ENCODE data around the gene PRPF19.

The PRPF19 gene

GRCh38 chr11:60847896-60848295 lies 58.5 kb downstream of the PRPF19 start:
- no peak overlapping the region for H3K23ac ChIP-seq (ENCODE audit: low read length)
- H3K18ac ChIP-seq (ENCODE audit: low read length) = no peak overlapping the region
- no peak overlapping the region for H4K5ac ChIP-seq (ENCODE audit: low read length)
- no peak overlapping the region for H3K27ac ChIP-seq (ENCODE audit: low read depth, low read length)
- H2BK5ac ChIP-seq (ENCODE audit: low read length) = no peak overlapping the region
- H3K56ac ChIP-seq (ENCODE audit: low read length) = no peak overlapping the region
- H2AK5ac ChIP-seq (ENCODE audit: low read length) = no peak overlapping the region
- no peaks in the 10 kb centered on the region for H3K27me3 ChIP-seq (ENCODE audit: insufficient read depth, low read length, poor library complexity)
- WGBS (ENCODE audit: extremely low coverage, insufficient coverage, low lambda C conversion rate) = no CpG with 5 or more reads among the region's 12 CpGs
- H3K4me3 ChIP-seq (ENCODE audit: low read length) = no peak overlapping the region
- peaks cover 21% of the 10 kb centered on the region for H3K79me1 ChIP-seq (ENCODE audit: low read length)
- H2BK120ac ChIP-seq (ENCODE audit: low read depth, low read length) = no peak overlapping the region
- peaks cover 11% of the 10 kb centered on the region for H3K4me1 ChIP-seq (ENCODE audit: control insufficient read depth, low read depth, low read length)
- no peak overlapping the region for H2BK15ac ChIP-seq (replicated peaks; ENCODE audit: low read depth)
- no peak overlapping the region for H3K4me2 ChIP-seq (ENCODE audit: low read length)
- H4K8ac ChIP-seq (ENCODE audit: low read depth, low read length) = no peak overlapping the region
- no peak for DNase-seq
- H3K36me3 ChIP-seq (ENCODE audit: control insufficient read depth, insufficient read depth, low read length) = peaks cover 8% of the 10 kb centered on the region
- H3K79me2 ChIP-seq (ENCODE audit: control insufficient read depth, insufficient read depth, low read length) = peaks cover 31% of the 10 kb centered on the region
- H3K4ac ChIP-seq (ENCODE audit: low read depth, low read length) = no peak overlapping the region
- no peak overlapping the region for H3K9ac ChIP-seq (ENCODE audit: low read length)

- Histone ChIP-seq H3K4me2 (ENCODE audit: low read length) (no peak overlapping the region), H2BK5ac (ENCODE audit: low read length) (no peak overlapping the region), H3K79me1 (ENCODE audit: low read length) (peaks cover 21% of the 10 kb centered on the region), H3K36me3 (ENCODE audit: control insufficient read depth, insufficient read depth, low read length) (peaks cover 8% of the 10 kb centered on the region), H4K8ac (ENCODE audit: low read depth, low read length) (no peak overlapping the region), H2BK15ac (replicated peaks; ENCODE audit: low read depth) (no peak overlapping the region), H3K23ac (ENCODE audit: low read length) (no peak overlapping the region), H3K27ac (ENCODE audit: low read depth, low read length) (no peak overlapping the region), H3K4ac (ENCODE audit: low read depth, low read length) (no peak overlapping the region), H3K18ac (ENCODE audit: low read length) (no peak overlapping the region), H3K4me1 (ENCODE audit: control insufficient read depth, low read depth, low read length) (peaks cover 11% of the 10 kb centered on the region), H3K4me3 (ENCODE audit: low read length) (no peak overlapping the region), H4K5ac (ENCODE audit: low read length) (no peak overlapping the region), H3K79me2 (ENCODE audit: control insufficient read depth, insufficient read depth, low read length) (peaks cover 37% of the 10 kb centered on the region), H3K9ac (ENCODE audit: low read length) (no peak overlapping the region), H2AK5ac (ENCODE audit: low read length) (no peak overlapping the region), H3K56ac (ENCODE audit: low read length) (no peak overlapping the region), H2BK120ac (ENCODE audit: low read depth, low read length) (no peak overlapping the region), H3K27me3 (ENCODE audit: insufficient read depth, low read length, poor library complexity) (no peaks in the 10 kb centered on the region)
- DNase-seq = no peak
- no CpG with 5 or more reads among the region's 13 CpGs for WGBS (ENCODE audit: extremely low coverage, insufficient coverage, low lambda C conversion rate)
Observed at GRCh38 chr11:60847281-60847680, 59.1 kb downstream of the PRPF19 start.

- H3K23ac ChIP-seq (ENCODE audit: low read length) = no peak overlapping the region
- H3K27ac ChIP-seq (ENCODE audit: low read depth, low read length) = no peak overlapping the region
- H4K8ac ChIP-seq (ENCODE audit: low read depth, low read length) = no peak overlapping the region
- H2BK5ac ChIP-seq (ENCODE audit: low read length) = no peak overlapping the region
- H2AK5ac ChIP-seq (ENCODE audit: low read length) = no peak overlapping the region
- H3K18ac ChIP-seq (ENCODE audit: low read length) = no peak overlapping the region
- H3K27me3 ChIP-seq (ENCODE audit: insufficient read depth, low read length, poor library complexity) = no peaks in the 10 kb centered on the region
- no peak overlapping the region for H2BK120ac ChIP-seq (ENCODE audit: low read depth, low read length)
- DNase-seq = no peak
- H3K79me1 ChIP-seq (ENCODE audit: low read length) = peaks cover 23% of the 10 kb centered on the region
- no peak overlapping the region for H3K56ac ChIP-seq (ENCODE audit: low read length)
- no peak overlapping the region for H3K4me2 ChIP-seq (ENCODE audit: low read length)
- no CpG with 5 or more reads among the region's 8 CpGs for WGBS (ENCODE audit: extremely low coverage, insufficient coverage, low lambda C conversion rate)
- H3K4me3 ChIP-seq (ENCODE audit: low read length) = no peak overlapping the region
- peaks cover 39% of the 10 kb centered on the region for H3K79me2 ChIP-seq (ENCODE audit: control insufficient read depth, insufficient read depth, low read length)
- H3K9ac ChIP-seq (ENCODE audit: low read length) = no peak overlapping the region
- H3K36me3 ChIP-seq (ENCODE audit: control insufficient read depth, insufficient read depth, low read length) = peaks cover 2% of the 10 kb centered on the region
- no peak overlapping the region for H2BK15ac ChIP-seq (replicated peaks; ENCODE audit: low read depth)
- H4K5ac ChIP-seq (ENCODE audit: low read length) = no peak overlapping the region
- no peak overlapping the region for H3K4ac ChIP-seq (ENCODE audit: low read depth, low read length)
- H3K4me1 ChIP-seq (ENCODE audit: control insufficient read depth, low read depth, low read length) = peaks cover 11% of the 10 kb centered on the region
Observed at GRCh38 chr11:60845338-60845737, 61.0 kb downstream of the PRPF19 start.

GRCh38 chr11:60844870-60845221 lies 61.5 kb downstream of the PRPF19 start:
- Histone ChIP-seq H2BK5ac (ENCODE audit: low read length) (no peak overlapping the region), H4K8ac (ENCODE audit: low read depth, low read length) (no peak overlapping the region), H3K79me2 (ENCODE audit: control insufficient read depth, insufficient read depth, low read length) (peaks cover 39% of the 10 kb centered on the region), H3K4ac (ENCODE audit: low read depth, low read length) (no peak overlapping the region), H3K4me2 (ENCODE audit: low read length) (peak overlapping the region; percentile 22), H3K56ac (ENCODE audit: low read length) (no peak overlapping the region), H2BK120ac (ENCODE audit: low read depth, low read length) (no peak overlapping the region), H3K23ac (ENCODE audit: low read length) (no peak overlapping the region), H3K36me3 (ENCODE audit: control insufficient read depth, insufficient read depth, low read length) (peaks cover 2% of the 10 kb centered on the region), H2BK15ac (replicated peaks; ENCODE audit: low read depth) (no peak overlapping the region), H3K18ac (ENCODE audit: low read length) (no peak overlapping the region), H4K5ac (ENCODE audit: low read length) (no peak overlapping the region), H3K4me3 (ENCODE audit: low read length) (no peak overlapping the region), H3K9ac (ENCODE audit: low read length) (peak overlapping the region; percentile 5), H3K4me1 (ENCODE audit: control insufficient read depth, low read depth, low read length) (peaks cover 11% of the 10 kb centered on the region), H2AK5ac (ENCODE audit: low read length) (no peak overlapping the region), H3K27me3 (ENCODE audit: insufficient read depth, low read length, poor library complexity) (no peaks in the 10 kb centered on the region), H3K79me1 (ENCODE audit: low read length) (peaks cover 23% of the 10 kb centered on the region), H3K27ac (ENCODE audit: low read depth, low read length) (no peak overlapping the region)
- DNase-seq = no peak
- no CpG with 5 or more reads among the region's 4 CpGs for WGBS (ENCODE audit: extremely low coverage, insufficient coverage, low lambda C conversion rate)

GRCh38 chr11:60844045-60844869 lies 62.1 kb downstream of the PRPF19 start:
- Histone ChIP-seq H3K18ac (ENCODE audit: low read length) (no peak overlapping the region), H3K27ac (ENCODE audit: low read depth, low read length) (no peak overlapping the region), H4K5ac (ENCODE audit: low read length) (no peak overlapping the region), H3K4me3 (ENCODE audit: low read length) (peak overlapping the region; percentile 93), H3K79me1 (ENCODE audit: low read length) (peaks cover 23% of the 10 kb centered on the region), H3K9ac (ENCODE audit: low read length) (peak overlapping the region; percentile 95), H3K4ac (ENCODE audit: low read depth, low read length) (no peak overlapping the region), H3K4me2 (ENCODE audit: low read length) (peak overlapping the region; percentile 51), H4K8ac (ENCODE audit: low read depth, low read length) (no peak overlapping the region), H3K4me1 (ENCODE audit: control insufficient read depth, low read depth, low read length) (peaks cover 11% of the 10 kb centered on the region), H2BK15ac (replicated peaks; ENCODE audit: low read depth) (no peak overlapping the region), H3K56ac (ENCODE audit: low read length) (peak overlapping the region; percentile 78), H2BK5ac (ENCODE audit: low read length) (no peak overlapping the region), H3K23ac (ENCODE audit: low read length) (peak overlapping the region; percentile 97), H3K36me3 (ENCODE audit: control insufficient read depth, insufficient read depth, low read length) (peaks cover 2% of the 10 kb centered on the region), H3K27me3 (ENCODE audit: insufficient read depth, low read length, poor library complexity) (no peaks in the 10 kb centered on the region), H2BK120ac (ENCODE audit: low read depth, low read length) (no peak overlapping the region), H2AK5ac (ENCODE audit: low read length) (no peak overlapping the region), H3K79me2 (ENCODE audit: control insufficient read depth, insufficient read depth, low read length) (peaks cover 39% of the 10 kb centered on the region)
- WGBS (ENCODE audit: extremely low coverage, insufficient coverage, low lambda C conversion rate) = no CpG with 5 or more reads among the region's 10 CpGs
- no peak for DNase-seq
